ENCODE results near the gene LENEP.

The LENEP gene

DNA sequence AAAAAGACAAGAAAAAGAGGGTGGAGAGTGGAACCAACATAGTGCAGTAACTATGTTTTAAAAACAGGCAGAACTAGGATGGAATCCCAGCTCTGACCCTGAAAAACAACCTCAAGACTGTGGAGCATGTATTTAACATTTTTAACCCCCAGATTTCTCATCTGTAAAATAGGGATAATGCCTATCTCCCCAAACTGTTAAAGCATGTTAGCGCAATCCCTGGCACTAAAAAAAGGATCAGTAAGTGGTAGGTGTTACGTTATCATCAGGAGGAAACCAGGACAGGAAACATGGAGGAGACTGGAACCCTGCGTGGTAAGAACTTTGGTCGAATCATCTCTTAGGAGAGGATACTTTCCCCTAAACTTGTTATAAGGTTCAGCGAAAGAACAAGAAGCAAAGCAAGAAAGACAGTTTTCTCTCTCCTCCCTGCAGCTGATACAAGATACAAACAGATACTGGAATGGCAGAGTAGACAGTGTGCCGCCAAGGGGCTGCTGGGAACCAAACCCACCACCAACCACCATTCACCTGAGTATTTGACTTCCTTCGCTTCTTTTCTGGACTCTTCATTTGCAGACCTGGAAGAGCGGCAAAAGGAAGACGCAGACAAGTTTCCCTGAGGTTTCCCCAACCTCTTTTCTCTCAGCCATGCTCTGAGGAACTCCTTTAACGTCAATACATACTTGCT is 32.8 kb upstream of the LENEP start:
- DNase-seq (ENCODE audit: low read depth in 2 of 2, low spot score in 1 of 2): no peak

DNA sequence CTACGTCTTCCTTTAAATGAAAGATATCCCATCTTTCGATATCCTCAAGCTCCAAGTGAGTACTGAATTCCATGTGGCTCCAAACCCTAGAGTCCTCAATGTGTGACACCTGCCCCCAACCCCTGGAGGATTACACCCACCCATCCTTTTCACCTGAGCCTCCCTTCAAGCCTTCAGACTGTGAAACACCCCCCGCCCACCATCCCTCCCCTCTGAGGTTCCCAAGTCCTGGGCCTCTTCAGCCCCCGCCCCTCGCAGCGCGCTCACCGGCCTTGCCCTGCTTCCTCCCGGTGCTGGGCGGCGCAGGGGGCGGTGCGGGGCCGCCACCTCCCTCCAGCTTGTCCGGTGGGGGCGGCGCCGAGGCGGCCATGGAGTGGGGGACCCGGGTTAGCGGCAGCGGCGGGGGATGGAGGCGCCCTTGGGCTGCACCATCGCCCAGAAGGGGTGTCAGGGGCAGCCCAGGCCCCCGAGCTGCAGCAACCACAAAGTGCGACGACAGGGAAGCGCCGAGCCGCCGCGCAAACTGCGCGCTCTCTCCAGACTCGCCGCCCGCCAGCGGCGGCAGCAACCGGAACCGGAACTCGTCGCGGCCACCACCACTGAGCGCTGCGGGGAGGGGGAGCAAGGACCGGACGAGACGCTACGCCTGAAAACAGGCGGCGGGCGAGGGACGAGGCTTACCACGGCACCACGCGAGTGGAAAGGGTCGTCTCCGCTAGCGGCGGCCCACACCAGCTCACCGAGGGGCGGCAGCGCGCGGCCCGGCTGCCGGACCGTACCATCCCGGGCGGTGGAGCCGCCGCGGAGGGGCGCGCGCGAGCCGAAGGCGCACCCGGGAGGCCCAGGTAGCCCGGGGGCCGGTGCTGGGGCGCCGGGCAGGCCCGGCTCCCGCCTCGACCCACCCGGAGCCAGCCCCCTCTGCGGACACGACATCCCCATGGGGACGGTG is 31.9 kb upstream of the LENEP start, which contains the start of gene PYGO2:
PYGO2 (minus strand) TSS at position 576 of the 949 bp plus-strand sequence; CDS start at position 370, 206 bp downstream.
- peak; percentile 44 to 68 for DNase-seq (ENCODE audit: low read depth in 2 of 2, low spot score in 1 of 2)

DNA sequence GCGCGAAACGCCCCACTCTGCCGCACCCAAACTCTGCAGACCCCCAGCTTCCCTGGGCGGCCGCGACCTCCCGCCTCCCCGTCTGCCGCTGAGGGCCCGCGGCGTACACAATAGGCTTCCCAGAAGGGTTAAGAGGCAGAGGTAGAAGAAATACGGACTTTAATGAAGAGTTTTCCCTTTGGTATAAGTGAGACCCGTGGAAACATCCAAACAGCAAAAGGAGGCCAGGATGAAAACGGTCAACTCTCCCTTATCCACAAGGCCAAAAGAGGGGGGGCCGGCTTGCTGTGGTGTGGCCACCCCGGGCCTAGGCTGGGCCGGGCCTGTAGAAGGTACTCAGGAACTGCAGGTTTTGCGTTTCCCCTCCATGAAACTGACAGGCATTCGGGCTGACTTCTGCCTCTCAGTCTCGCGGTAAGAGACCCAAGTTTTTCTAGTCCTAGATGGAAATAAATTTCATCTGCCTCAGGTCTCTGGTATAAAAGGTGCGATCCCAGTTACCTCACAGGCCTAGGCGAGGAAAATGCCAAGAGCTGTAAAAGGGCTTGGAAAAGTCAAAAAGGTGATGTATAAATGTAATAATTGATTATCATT is 31.1 kb upstream of the LENEP start:
- no peak for DNase-seq (ENCODE audit: low read depth in 2 of 2, low spot score in 1 of 2)

DNA sequence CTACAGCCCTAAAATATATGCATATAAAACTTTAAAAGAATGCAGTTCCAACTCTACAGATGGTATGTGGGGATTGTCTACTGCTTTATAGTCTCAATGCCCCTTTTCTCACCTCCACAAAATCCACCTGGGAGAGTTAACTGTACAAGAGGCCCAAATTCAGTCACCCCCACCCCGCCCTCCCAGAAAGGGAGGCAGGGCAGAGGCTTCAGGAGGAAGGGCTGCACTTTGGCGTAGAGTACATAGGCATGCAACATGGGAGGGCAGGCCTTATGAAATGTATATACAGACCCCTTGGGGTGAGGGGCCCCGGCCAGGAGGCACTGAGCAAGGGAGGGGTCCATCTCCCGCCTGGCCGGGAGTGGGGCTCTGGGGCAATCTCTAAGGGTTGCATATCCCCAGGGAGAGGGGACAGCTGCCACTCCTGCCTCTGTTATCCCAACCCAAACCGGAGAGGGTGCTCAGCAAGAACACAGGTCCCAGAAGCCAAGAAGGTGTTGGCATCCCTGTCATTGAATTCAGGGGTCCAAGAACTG is 30.5 kb upstream of the LENEP start:
- no peak for DNase-seq (ENCODE audit: low read depth in 2 of 2, low spot score in 1 of 2)

DNA sequence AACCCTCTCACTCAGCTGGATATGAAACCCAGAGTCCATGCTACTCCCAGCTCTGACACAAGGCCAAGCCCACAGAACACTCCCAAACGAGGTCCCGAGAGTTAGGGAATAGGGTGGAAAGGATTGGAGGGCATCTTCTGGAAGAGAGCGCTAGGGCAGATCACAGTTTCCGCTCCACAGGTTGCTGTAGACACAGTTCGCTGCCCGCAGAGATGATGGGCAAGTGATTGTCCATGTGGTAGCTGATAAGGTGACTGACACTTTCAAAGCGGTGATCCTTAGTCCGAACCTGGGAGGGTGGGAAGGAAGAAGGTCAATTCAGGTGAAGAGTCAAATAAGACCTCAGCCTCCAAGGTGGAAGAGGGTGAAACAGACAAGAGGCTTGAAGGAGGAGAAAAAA is 29.7 kb upstream of the LENEP start:
- no peak for DNase-seq (ENCODE audit: low read depth in 2 of 2, low spot score in 1 of 2)

DNA sequence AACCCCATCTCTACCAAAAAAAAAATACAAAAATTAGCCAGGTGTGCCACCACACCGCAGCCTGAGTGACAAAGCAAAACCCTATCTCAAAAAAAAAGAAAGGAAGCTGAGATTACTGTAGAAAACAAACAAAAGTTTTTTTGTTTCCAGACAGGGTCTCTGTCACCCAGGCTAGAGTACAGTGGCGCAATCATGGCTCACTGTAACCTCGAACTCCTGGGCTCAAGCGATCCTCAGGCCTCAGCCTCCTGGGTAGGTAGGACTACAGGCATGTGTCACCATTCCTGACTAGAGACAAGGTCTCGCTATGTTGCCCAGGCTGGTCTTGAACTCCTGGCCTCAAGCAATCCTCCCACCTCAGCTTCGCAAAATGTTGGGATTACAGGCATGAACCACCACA is 29.0 kb upstream of the LENEP start:
- DNase-seq (ENCODE audit: low read depth in 2 of 2, low spot score in 1 of 2): no peak

DNA sequence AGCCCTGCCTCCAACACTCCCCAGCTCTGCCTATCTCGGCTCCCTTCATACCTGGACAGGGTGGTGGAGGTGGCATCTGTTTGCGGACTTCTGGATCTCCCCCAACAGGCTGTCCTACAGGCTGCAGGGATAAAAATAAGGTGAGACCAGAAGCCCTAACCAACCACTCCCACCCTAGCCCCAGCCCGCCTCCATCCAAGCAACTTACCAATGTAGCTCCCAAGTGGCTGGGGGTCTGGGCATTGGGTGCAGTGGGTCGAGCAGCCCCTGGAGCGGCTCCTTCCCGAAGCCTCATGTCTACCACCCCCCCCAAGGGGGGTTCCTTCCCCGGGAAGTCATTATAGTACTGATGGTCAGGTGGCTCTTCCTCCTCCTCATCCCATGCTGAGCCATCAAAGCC is 27.3 kb upstream of the LENEP start:
- DNase-seq (ENCODE audit: low read depth in 2 of 2, low spot score in 1 of 2): no peak

DNA sequence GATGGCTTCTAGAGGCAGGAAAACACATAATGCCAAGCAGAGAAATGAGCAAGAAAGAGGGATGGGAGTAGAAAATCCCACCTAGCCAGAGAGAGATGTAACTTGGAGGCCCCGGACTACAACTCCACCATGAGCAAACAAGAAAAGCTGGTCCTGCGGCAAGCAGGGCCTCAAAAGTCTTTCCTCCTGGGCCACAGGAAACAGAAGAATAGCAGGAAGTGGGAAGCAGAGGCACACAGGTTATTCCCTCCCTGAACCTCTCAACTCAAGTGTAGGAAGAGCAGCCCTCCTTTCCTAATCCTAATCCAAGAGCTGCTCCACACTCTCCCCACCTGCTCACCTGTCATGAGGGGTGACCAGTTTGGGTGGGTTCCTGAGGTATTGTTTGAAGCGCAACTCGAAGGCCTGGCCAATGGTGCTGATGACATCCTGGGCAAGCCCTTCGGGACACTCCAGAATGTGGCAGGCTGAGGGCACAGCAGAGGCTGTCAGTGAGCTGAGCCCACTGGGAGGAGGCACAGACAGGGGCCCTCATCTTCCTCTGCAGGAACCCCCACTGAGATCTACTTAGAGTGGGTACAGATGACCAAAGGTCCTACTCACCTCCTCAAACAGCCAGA is 25.9 kb upstream of the LENEP start:
- DNase-seq (ENCODE audit: low read depth in 2 of 2, low spot score in 1 of 2): no peak

DNA sequence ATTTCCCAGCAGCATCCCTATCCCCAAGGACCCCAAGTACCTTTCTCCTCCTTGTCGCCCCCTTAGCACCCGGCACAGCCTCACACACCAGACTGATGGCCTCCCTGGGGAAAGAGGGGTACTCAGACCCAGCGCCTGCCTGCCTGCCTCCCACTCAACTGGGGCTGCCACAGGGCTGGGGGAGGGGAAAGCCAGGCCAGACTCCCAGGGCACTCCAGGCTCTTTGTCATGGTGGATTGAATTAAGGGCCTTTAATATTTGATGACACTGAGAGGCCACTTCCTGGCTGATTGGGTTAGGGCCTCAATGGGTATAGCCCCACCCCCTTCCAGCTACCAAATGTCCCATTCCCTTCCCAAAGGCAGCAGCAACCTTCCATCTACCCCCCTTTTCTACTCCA is 24.7 kb upstream of the LENEP start:
- DNase-seq (ENCODE audit: low read depth in 2 of 2, low spot score in 1 of 2): no peak

DNA sequence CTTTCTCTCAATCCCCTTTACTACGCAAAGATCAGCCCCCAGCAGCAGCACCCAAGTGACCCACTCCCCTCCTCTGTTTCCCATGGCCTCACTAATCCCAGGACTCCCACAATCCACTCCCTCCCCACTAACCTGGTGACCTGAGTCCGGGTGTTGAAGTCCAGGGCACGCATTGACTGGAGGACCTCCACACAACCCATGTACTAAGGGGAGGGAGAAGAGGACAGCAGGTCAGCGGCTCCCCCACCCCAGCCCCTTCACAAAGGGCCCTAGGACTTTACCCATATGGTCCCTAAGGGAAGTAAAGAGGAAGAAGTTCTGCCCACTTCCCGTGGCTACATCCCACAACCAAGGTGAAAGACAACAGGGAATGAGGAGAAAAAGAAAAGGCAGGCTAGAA is 24.1 kb upstream of the LENEP start:
- DNase-seq (ENCODE audit: low read depth in 2 of 2, low spot score in 1 of 2): no peak

DNA sequence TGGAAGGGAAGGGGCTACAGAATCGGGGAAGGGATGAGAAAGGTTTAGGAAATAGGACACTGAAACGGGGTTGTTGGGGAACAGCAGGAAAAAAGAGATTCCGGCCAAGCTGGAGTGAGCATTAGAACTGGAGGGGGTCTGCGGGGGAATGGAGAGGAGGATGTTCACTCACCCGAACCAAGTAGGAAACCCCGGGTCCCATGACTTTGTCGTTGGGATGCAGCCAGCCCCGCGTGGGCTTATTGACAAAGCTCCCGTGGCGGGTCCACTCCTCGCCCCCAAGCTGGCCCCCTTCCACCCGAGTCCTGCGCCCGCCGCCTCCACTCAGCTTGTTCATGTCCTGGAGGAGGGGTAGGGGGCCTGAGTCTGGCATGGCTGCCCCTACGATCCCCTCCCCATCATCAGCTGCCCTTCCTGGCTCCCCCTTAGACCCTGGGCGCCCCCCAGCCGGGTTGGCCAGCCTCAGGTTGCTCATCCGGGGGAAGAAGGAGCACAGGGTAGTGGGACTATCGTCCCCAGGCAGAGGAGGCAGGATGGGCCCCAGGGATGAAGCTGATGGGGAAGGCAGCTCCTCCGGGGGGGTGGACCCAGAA is 23.4 kb upstream of the LENEP start:
- DNase-seq (ENCODE audit: low read depth in 2 of 2, low spot score in 1 of 2): no peak

DNA sequence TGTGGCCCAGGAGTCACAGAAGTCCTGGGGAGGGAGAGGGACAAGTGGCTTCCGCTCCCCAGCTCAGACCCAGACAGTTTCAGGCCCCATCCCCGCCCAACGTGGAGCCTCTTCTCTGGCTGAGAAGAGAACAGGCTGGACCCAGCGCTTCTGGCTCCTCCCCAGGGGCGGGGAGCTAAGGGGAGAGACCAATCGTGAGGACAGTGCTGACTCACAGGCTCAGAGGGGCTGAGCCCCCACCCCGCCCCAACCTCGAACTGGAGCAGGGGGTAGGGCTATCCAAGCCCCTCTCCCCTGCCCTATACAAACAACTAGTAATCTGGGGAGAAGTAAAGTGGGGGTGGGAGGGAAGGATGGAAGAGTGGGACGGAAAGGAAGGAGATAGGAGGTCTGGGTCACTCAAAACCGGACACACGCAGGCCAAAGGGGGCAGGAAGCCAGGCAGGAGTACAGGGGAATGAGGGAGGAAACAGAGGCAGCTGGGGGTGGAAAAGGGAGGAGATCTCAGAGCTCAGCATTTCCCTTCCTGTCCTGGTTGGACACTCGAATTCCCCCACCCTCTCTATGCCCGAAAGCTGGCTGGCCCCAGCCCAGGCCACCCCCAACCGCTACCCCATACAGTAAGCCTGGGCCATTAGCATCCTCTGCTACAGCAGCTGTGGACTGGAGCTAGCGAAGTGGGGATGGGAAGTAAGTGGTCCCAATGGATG is 22.6 kb upstream of the LENEP start, which contains the start of gene SHC1:
SHC1 (minus strand) TSS at position 117 of the 710 bp plus-strand sequence. CDS start 221 bp downstream, outside the sequence.
- DNase-seq (ENCODE audit: low read depth in 2 of 2, low spot score in 1 of 2): no peak

DNA sequence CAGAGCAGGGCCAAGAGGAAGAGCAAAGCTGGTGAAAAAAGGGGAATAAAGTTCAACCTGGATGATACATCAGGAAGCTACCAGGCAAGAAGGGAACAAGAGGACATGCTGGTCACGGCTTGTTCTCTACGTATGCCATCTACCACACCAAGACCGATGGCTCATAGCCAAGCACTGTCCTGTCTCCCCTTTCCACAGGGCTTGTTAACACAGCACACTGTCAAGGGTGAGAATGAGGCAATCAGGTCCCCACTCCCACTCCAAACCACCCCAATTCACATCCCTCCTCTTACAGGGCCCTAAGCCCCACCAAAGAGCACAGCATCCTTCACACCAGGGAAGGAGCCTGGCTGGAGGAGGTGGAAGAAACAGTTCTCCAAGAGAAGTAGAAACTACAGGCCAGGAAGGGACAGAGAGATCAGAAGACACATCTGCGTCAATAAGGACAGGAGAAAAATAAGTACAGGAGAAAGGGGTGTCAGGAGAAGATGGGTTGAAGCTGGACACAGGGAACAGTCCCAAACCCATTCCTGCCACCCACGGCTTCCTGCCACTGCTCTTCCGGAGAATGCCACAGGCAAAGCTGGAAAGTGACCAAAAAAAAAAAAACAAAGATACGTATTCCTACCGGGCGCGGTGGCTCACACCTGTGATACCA is 21.9 kb upstream of the LENEP start:
- DNase-seq (ENCODE audit: low read depth in 2 of 2, low spot score in 1 of 2): no peak

DNA sequence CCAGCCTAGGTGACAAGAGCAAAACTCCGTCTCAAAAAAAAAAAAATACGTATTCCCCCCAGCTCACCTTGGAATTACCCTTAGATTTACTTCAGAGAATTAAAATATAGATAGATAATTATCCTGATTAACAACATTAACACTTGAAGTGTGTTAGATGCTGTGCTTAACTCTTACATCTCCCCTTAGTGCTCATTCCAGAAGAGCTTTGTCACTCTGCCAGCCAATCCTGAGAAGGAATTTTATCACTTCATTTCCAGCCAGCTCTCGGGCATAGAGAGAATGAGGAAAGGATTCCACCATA is 21.2 kb upstream of the LENEP start:
- no peak for DNase-seq (ENCODE audit: low read depth in 2 of 2, low spot score in 1 of 2)

DNA sequence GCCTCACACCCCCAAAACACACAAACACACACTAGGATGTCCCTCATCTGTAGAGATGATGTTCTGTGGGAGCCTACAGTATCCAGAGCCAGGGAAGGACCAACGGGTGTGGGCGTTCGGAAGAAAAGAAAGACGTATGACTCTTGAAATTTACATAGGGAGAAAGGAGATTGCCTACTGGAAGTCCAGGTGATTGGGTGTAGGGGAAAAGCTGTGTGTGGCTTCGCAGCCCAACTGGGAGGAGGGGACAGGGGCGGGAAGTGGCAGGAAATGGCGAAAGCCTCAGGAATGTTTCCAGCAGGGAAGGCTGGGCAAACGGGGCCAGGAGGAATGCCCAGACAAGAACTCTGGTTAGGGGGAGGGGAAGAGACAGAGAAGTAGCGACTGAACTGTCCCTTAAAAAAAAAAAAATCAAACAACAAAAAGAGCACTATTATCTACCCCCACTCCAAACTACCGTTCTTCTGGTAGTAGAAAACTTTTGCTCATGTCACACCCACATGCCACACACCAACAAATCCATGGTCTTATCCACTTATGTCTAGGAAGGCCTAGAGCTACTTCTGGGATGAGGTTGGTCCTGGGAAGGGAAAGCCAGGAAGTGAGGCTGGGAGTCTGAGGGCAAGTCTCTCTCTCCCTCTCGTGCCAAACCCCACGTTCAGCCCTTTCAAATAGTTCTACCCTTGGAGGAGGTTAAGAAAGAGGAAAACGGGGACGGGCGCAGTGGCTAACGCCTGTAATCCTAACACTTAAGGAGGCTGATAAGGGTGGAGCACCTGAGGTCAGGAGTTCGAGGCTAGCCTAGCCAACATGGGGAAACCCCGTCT is 20.7 kb upstream of the LENEP start:
- no peak for DNase-seq (ENCODE audit: low read depth in 2 of 2, low spot score in 1 of 2)

DNA sequence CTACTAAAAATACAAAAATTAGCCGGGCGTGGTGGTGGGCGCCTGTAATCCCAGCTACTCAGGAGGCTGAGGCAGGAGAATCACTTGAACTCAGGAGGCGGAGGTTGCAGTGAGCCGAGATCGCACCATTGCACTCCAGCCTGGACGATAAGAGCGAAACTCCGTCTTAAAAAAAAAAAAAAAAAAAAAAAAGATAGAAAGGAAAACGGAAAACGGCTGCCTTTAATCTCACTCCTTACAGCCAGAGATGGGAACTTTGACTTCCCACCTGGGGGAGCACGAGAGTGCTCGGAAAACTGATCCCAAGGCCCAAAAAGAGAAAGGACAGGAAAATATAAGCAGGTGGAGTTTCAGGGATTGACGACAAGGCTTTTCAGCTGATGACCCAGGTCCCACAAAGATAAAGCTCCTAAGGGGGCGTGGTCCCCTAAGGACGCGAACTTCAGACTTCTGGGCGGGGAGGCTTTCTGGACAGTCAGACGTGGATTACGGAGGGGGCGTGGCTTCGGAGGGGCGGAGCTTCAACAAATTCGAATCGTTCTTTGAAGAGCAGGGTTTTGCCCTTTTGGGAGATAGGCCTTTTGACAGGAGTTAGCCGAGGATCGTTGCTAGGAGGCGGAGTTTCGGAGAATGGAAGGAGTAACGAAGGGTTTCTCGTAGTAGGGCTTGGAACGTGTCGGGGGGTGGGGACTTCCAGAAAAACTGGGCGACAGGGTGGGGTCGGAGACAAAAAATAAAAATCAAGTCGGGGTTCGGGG is 19.9 kb upstream of the LENEP start:
- DNase-seq (ENCODE audit: low read depth in 2 of 2, low spot score in 1 of 2): peak; percentile 82 to 89

DNA sequence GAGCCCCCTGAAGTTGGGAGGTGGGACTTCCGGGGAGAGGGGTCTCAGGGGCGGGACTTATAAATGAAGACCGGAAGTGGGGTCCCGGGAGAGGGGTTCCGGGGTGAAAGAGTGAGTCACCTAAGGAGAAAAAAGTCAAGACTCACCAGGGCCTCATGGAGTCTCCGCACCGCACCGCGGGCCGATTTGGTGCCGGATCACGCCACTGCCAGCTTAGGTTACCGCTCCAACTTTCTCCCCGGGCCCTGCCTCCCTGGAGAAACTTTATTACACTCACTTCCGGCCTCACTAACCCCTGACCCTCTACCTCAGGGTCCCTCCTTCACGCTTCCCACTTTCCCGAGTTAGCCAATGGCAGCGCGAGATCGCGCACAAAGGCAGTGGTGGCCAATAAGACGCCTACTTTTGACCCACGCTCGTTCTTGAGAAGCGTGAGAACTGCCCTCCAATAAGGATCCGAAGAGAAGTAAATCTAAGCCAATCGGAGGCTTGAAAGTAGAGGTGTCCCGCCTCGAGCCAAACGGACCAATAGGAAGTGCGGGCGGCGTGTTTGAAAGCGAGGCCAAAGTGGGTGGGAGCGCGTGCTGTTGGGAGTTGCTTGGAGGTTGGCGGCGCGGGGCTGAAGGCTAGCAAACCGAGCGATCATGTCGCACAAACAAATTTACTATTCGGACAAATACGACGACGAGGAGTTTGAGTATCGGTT is 19.1 kb upstream of the LENEP start, which contains the start of gene CKS1B:
CKS1B (plus strand) TSS at position 580 of the 706 bp plus-strand sequence; CDS start at position 645, 65 bp downstream.
- DNase-seq (ENCODE audit: low read depth in 2 of 2, low spot score in 1 of 2): peak; percentile 90 to 92

Data from stimulated activated CD8-positive, alpha-beta memory T cell treated with anti-CD3 and anti-CD28 coated beads, Interleukin-4, amount 100 ng/mL, for 4 hours (primary cell).